PC-3 (cell line): Measurements from ENCODE around the gene LNP1. TPM values are rescaled to one million over a fixed set of nuclear protein-coding genes. Genes with fewer than 3 reads are reported as not detected.

Experiments
- ATAC-seq: fragments of 200-7000 bp; cut with Tn5 transposase; 2 replicates; pipeline ENCODE4 v1.9.1; 2020; ENCODE audit warnings: mild to moderate bottlenecking, moderate library complexity
- BruUV-seq: library from RNA; stranded (reverse); fragments of 400-500 nt; replicated peaks from 2 replicates; lab custom pipeline; 2021; lab: Mats Ljungman, UMichigan
- CTCF ChIA-PET: fragments of 300-600 bp; sonication (Branson Sonifier 250); formaldehyde crosslinking; loops from one replicate; lab custom pipeline; 2022; ENCODE audit warnings: antibody characterized with exemption; lab: Charles Lee
- POLR2A ChIA-PET: fragments of 300-600 bp; sonication (Branson Sonifier 250); formaldehyde crosslinking; loops from one replicate; lab custom pipeline; 2022; ENCODE audit warnings: antibody characterized with exemption; ENCODE audit not compliant: unreplicated experiment; lab: Charles Lee
- DNase-seq: peaks from one replicate; pipeline ENCODE4 v3.0.0-alpha.2; 2015
- H2AFZ ChIP-seq: fragments of 300-600 bp; sonication (generic); 2 replicates; pipeline ENCODE4 v1.6.0; 2016; ENCODE audit warnings: antibody characterized with exemption, low read length
- H3F3A ChIP-seq: fragments of 300-600 bp; sonication (generic); one replicate; pipeline ENCODE4 v1.6.0; 2017; ENCODE audit warnings: antibody characterized with exemption, low read length, control low read depth, mild to moderate bottlenecking; ENCODE audit not compliant: unreplicated experiment
- H3K27ac ChIP-seq: fragments of 300-600 bp; sonication (generic); 2 replicates; pipeline ENCODE4 v1.5.1; 2016; ENCODE audit warnings: mild to moderate bottlenecking, low read length
- H3K27me3 ChIP-seq: fragments of 300-600 bp; sonication (generic); 2 replicates; pipeline ENCODE4 v1.6.1; 2016; ENCODE audit warnings: low read length, mixed read lengths
- H3K36me3 ChIP-seq: fragments of 300-600 bp; sonication (generic); 2 replicates; pipeline ENCODE4 v1.6.1; 2016; ENCODE audit warnings: low read depth, mixed run types, low read length, mixed read lengths
- H3K4me1 ChIP-seq: fragments of 300-600 bp; sonication (generic); 2 replicates; pipeline ENCODE4 v1.5.1; 2016; ENCODE audit warnings: low read length; ENCODE audit not compliant: insufficient read depth
- H3K4me2 ChIP-seq: fragments of 300-600 bp; sonication (generic); 2 replicates; pipeline ENCODE4 v1.6.0; 2016; ENCODE audit warnings: low read length
- H3K4me3 ChIP-seq: fragments of 300-600 bp; sonication (generic); 2 replicates; pipeline ENCODE4 v1.5.1; 2016; ENCODE audit warnings: mild to moderate bottlenecking, low read length, mixed read lengths
- H3K79me2 ChIP-seq: fragments of 300-600 bp; sonication (generic); 2 replicates; pipeline ENCODE4 v1.6.1; 2017; ENCODE audit warnings: low read length, mixed read lengths
- H3K9ac ChIP-seq: fragments of 300-600 bp; sonication (generic); 2 replicates; pipeline ENCODE4 v1.6.0; 2016; ENCODE audit warnings: mild to moderate bottlenecking, low read length
- H3K9me2 ChIP-seq: fragments of 300-600 bp; sonication (generic); replicated peaks from 2 replicates; pipeline ENCODE4 v1.6.1; 2016; ENCODE audit warnings: mixed run types, low read length, mixed read lengths
- H3K9me3 ChIP-seq: fragments of 300-600 bp; sonication (generic); 2 replicates; pipeline ENCODE4 v1.6.1; 2016; ENCODE audit warnings: low read length, mixed read lengths
- H4K20me1 ChIP-seq: fragments of 300-600 bp; sonication (generic); 2 replicates; pipeline ENCODE4 v1.6.1; 2016; ENCODE audit warnings: low read length, mixed read lengths
- CTCF ChIP-seq: fragments of 300-600 bp; sonication (generic); conservative IDR thresholded peaks from 2 replicates; pipeline ENCODE4 v1.5.1; 2017; ENCODE audit warnings: antibody characterized with exemption, low read depth, mild to moderate bottlenecking, low read length
- EZH2 ChIP-seq: fragments of 300-600 bp; sonication (generic); IDR thresholded peaks from one replicate; pipeline ENCODE4 v1.6.1; 2017; ENCODE audit warnings: antibody characterized with exemption, mild to moderate bottlenecking, low read length; ENCODE audit not compliant: unreplicated experiment
- EZH2phosphoT487 ChIP-seq: fragments of 300-600 bp; sonication (generic); IDR thresholded peaks from 2 replicates; pipeline ENCODE4 v1.6.1; 2018; ENCODE audit warnings: mild to moderate bottlenecking, antibody characterized with exemption, low read length, borderline replicate concordance
- intact Hi-C: fragments of 100-400 bp; cut with micrococcal nuclease; formaldehyde crosslinking; loops from 2 replicates; pipeline ENCODE4 v1.9.0; 2023
- total RNA-seq: library from RNA; depleted of rRNA; stranded (reverse); fragments of >200 nt; gene quantifications from 2 replicates; pipeline ENCODE4 v1.2.3, GENCODE V29; 2014

The LNP1 gene
- total RNA-seq, 1 experiment from 2014 or later: 6.8 TPM

- BruUV-seq: no TSS peak
- H3K79me2 ChIP-seq: peaks cover 74% of the 10 kb centered on the region
- H3K36me3 ChIP-seq: peaks cover 22% of the 10 kb centered on the region
- H3K4me2 ChIP-seq: no peak overlapping the region
- DNase-seq (no peak), ATAC-seq (no peak)
- H4K20me1 ChIP-seq: no peaks in the 10 kb centered on the region
- ChIA-PET POLR2A (no interaction called here), CTCF (no interaction called here)
- H3K9me3 ChIP-seq: peaks cover 14% of the 10 kb centered on the region; the same call in 1 of the 2 replicates
- H3K9ac ChIP-seq: no peak overlapping the region
- H3K27me3 ChIP-seq: no peaks in the 10 kb centered on the region
- intact Hi-C loops: no loop called here
- H2AFZ ChIP-seq: no peak overlapping the region
- H3K4me1 ChIP-seq: peaks cover 10% of the 10 kb centered on the region
- H3K9me2 ChIP-seq: no peaks in the 10 kb centered on the region
- no peak overlapping the region for H3K4me3 ChIP-seq
- TF ChIP-seq EZH2 (no peak), EZH2phosphoT487 (no peak), CTCF (no peak)
- no peak overlapping the region for H3K27ac ChIP-seq
- H3F3A ChIP-seq: no peaks in the 10 kb centered on the region
These were observed 5.8 kb downstream of the LNP1 start for GRCh38 chr3:100407164-100407563.

- ATAC-seq (no peak), DNase-seq (no peak)
- no peak overlapping the region for H3K27ac ChIP-seq
- ChIA-PET POLR2A (no interaction called here), CTCF (no interaction called here)
- no peak overlapping the region for H2AFZ ChIP-seq
- no peaks in the 10 kb centered on the region for H3K9me2 ChIP-seq
- H4K20me1 ChIP-seq: no peaks in the 10 kb centered on the region
- peaks cover 10% of the 10 kb centered on the region for H3K4me1 ChIP-seq
- no peaks in the 10 kb centered on the region for H3K27me3 ChIP-seq
- no TSS peak for BruUV-seq
- no peak overlapping the region for H3K9ac ChIP-seq
- no peak for TF ChIP-seq CTCF
- TF ChIP-seq EZH2: no peak
- no peak for TF ChIP-seq EZH2phosphoT487
- no peak overlapping the region for H3K4me3 ChIP-seq
- no peaks in the 10 kb centered on the region for H3F3A ChIP-seq
- peaks cover 65% of the 10 kb centered on the region for H3K79me2 ChIP-seq
- no peak overlapping the region for H3K4me2 ChIP-seq
- peaks cover 26% of the 10 kb centered on the region for H3K36me3 ChIP-seq
- peaks cover 14% of the 10 kb centered on the region; the same call in 1 of the 2 replicates for H3K9me3 ChIP-seq
- intact Hi-C loops: no loop called here
These were observed 6.7 kb downstream of the LNP1 start for GRCh38 chr3:100407977-100408532.
